ENCODE measurements around the gene VIPR2.

Gene VIPR2

GRCh38 chr7:159050704-159051103 lies 94.0 kb downstream of the VIPR2 start:
- H3K4me1 ChIP-seq (ENCODE audit: control insufficient read depth, low read length) = no peaks in the 10 kb centered on the region
- no peaks in the 10 kb centered on the region for H3K9me3 ChIP-seq (ENCODE audit: control insufficient read depth, insufficient read depth, low read length)
- H3K4me2 ChIP-seq (ENCODE audit: low read length) = no peak overlapping the region
- no peak overlapping the region for H3K27ac ChIP-seq (ENCODE audit: low read depth, low read length)
- no peaks in the 10 kb centered on the region for H3F3A ChIP-seq (ENCODE audit: control insufficient read depth, insufficient read depth)
- H3K4me3 ChIP-seq (ENCODE audit: low read length) = no peak overlapping the region
- no peaks in the 10 kb centered on the region for H3K9me2 ChIP-seq (replicated peaks; ENCODE audit: control insufficient read depth, low read length)
- no peak for TF ChIP-seq EZH2phosphoT487 (IDR thresholded peaks at IDR 0.05; ENCODE audit: borderline replicate concordance, low read length)
- TF ChIP-seq CTCF (IDR thresholded peaks at IDR 0.05; ENCODE audit: low read depth, low read length, poor library complexity, severe bottlenecking) = no peak
- no peaks in the 10 kb centered on the region for H3K36me3 ChIP-seq (ENCODE audit: control insufficient read depth, low read length)
- H4K20me1 ChIP-seq (ENCODE audit: control insufficient read depth, insufficient read depth, low read depth, low read length) = no peaks in the 10 kb centered on the region
- no peaks in the 10 kb centered on the region for H3K79me2 ChIP-seq (ENCODE audit: control insufficient read depth, low read length)
- 0 out of 2 replicates have a peak, but pooled peaks cover 2% of the 10 kb centered on the region for H3K27me3 ChIP-seq (ENCODE audit: control insufficient read depth, low read length)

- Histone ChIP-seq H3K36me3 (ENCODE audit: control insufficient read depth, low read length) (no peaks in the 10 kb centered on the region), H3K27me3 (ENCODE audit: control insufficient read depth, low read length) (0 out of 2 replicates have a peak, but pooled peaks cover 2% of the 10 kb centered on the region), H3K27ac (ENCODE audit: low read depth, low read length) (no peak overlapping the region), H4K20me1 (ENCODE audit: control insufficient read depth, insufficient read depth, low read depth, low read length) (no peaks in the 10 kb centered on the region), H3K9me3 (ENCODE audit: control insufficient read depth, insufficient read depth, low read length) (no peaks in the 10 kb centered on the region), H3K79me2 (ENCODE audit: control insufficient read depth, low read length) (no peaks in the 10 kb centered on the region), H3K9me2 (replicated peaks; ENCODE audit: control insufficient read depth, low read length) (no peaks in the 10 kb centered on the region), H3K4me1 (ENCODE audit: control insufficient read depth, low read length) (no peaks in the 10 kb centered on the region), H3K4me2 (ENCODE audit: low read length) (no peak overlapping the region), H3F3A (ENCODE audit: control insufficient read depth, insufficient read depth) (no peaks in the 10 kb centered on the region), H3K4me3 (ENCODE audit: low read length) (no peak overlapping the region)
- TF ChIP-seq CTCF (IDR thresholded peaks at IDR 0.05; ENCODE audit: low read depth, low read length, poor library complexity, severe bottlenecking) (no peak), EZH2phosphoT487 (IDR thresholded peaks at IDR 0.05; ENCODE audit: borderline replicate concordance, low read length) (no peak)
These were observed 95.2 kb downstream of the VIPR2 start for GRCh38 chr7:159049266-159050025.

- H3K4me2 ChIP-seq (ENCODE audit: low read length) = no peak overlapping the region
- H3K27ac ChIP-seq (ENCODE audit: low read depth, low read length) = no peak overlapping the region
- H4K20me1 ChIP-seq (ENCODE audit: control insufficient read depth, insufficient read depth, low read depth, low read length) = no peaks in the 10 kb centered on the region
- H3K79me2 ChIP-seq (ENCODE audit: control insufficient read depth, low read length) = no peaks in the 10 kb centered on the region
- no peak overlapping the region for H3K4me3 ChIP-seq (ENCODE audit: low read length)
- H3K9me3 ChIP-seq (ENCODE audit: control insufficient read depth, insufficient read depth, low read length) = no peaks in the 10 kb centered on the region
- no peaks in the 10 kb centered on the region for H3K36me3 ChIP-seq (ENCODE audit: control insufficient read depth, low read length)
- no peaks in the 10 kb centered on the region for H3F3A ChIP-seq (ENCODE audit: control insufficient read depth, insufficient read depth)
- H3K4me1 ChIP-seq (ENCODE audit: control insufficient read depth, low read length) = no peaks in the 10 kb centered on the region
- 0 out of 2 replicates have a peak, but pooled peaks cover 2% of the 10 kb centered on the region for H3K27me3 ChIP-seq (ENCODE audit: control insufficient read depth, low read length)
- no peak for TF ChIP-seq CTCF (IDR thresholded peaks at IDR 0.05; ENCODE audit: low read depth, low read length, poor library complexity, severe bottlenecking)
- H3K9me2 ChIP-seq (replicated peaks; ENCODE audit: control insufficient read depth, low read length) = no peaks in the 10 kb centered on the region
These were observed 96.0 kb downstream of the VIPR2 start for GRCh38 chr7:159048656-159049055.
